Testis (tissue), 3 donors: ENCODE measurements around the gene RFXANK. TPM values are rescaled to one million over a fixed set of nuclear protein-coding genes. Genes with fewer than 3 reads are reported as not detected.

ENCODE experiments used
- DNase-seq: peaks from one replicate; pipeline ENCODE4 v3.0.0-alpha.2; 2019
- H3K27ac ChIP-seq, 2 donors: fragments of 200-600 bp; sonication (generic); one replicate each; pipeline ENCODE4 v1.5.1; 2019
- H3K27me3 ChIP-seq: fragments of 200-600 bp; sonication (generic); one replicate; pipeline ENCODE4 v1.5.1; 2019
- H3K36me3 ChIP-seq: fragments of 200-600 bp; sonication (generic); one replicate; pipeline ENCODE4 v1.5.1; 2017; ENCODE audit warnings: low read depth; ENCODE audit errors: missing control alignments
- H3K4me1 ChIP-seq: fragments of 200-600 bp; sonication (generic); one replicate; pipeline ENCODE4 v1.5.1; 2019
- H3K4me3 ChIP-seq, 2 donors: fragments of 200-600 bp; sonication (generic); one replicate each; pipeline ENCODE4 v1.5.1; 2017 to 2019
- H3K9me3 ChIP-seq: fragments of 200-600 bp; sonication (generic); one replicate; pipeline ENCODE4 v1.5.1; 2017
- CTCF ChIP-seq, 3 experiments: fragments of 450-650 bp in 2 of 3; fragments of 200-600 bp in 1 of 3; sonication (generic) in 1 of 3; IDR thresholded peaks; one replicate each; pipeline ENCODE4 v1.5.1; 2016 to 2019; ENCODE audit warnings: antibody characterized with exemption in 3 of 3, mild to moderate bottlenecking in 2 of 3, moderate library complexity in 1 of 3
- POLR2A ChIP-seq: fragments of 450-650 bp; IDR thresholded peaks from one replicate; pipeline ENCODE4 v1.6.1; 2017; ENCODE audit warnings: antibody characterized with exemption, mild to moderate bottlenecking, moderate library complexity
- WGBS, 2 donors: methylation state at CpG; one replicate each; pipeline ENCODE4 v1.1.5; 2018; 5-methylcytosine and 5-hydroxymethylcytosine counted together
- intact Hi-C: fragments of 100-400 bp; cut with DNase I; formaldehyde crosslinking; loops from one replicate; pipeline ENCODE4 v1.15.1; 2023; ENCODE audit warnings: low total_unique reads
- polyA plus RNA-seq: library from polyadenylated mRNA; stranded (reverse); fragments of 350-450 nt; fragmentation: Illumina TruSeq; extraction: RNeasy Lipid Tissue Mini Kit (QIAGEN cat#74804); gene quantifications from one replicate; pipeline ENCODE4 v1.2.3, GENCODE V29; 2014; ENCODE audit warnings: low read depth, low replicate concordance; ENCODE audit not compliant: insufficient read depth
- total RNA-seq, 2 donors: library from RNA; depleted of rRNA; stranded (reverse); fragments of >200 nt; gene quantifications; one replicate each; pipeline ENCODE4 v1.2.3, GENCODE V29; 2016

RFXANK gene
- total and polyA plus RNA-seq, 3 donors from 2014 or later = 35.1 to 40.4 (median 35.7) TPM

DNA sequence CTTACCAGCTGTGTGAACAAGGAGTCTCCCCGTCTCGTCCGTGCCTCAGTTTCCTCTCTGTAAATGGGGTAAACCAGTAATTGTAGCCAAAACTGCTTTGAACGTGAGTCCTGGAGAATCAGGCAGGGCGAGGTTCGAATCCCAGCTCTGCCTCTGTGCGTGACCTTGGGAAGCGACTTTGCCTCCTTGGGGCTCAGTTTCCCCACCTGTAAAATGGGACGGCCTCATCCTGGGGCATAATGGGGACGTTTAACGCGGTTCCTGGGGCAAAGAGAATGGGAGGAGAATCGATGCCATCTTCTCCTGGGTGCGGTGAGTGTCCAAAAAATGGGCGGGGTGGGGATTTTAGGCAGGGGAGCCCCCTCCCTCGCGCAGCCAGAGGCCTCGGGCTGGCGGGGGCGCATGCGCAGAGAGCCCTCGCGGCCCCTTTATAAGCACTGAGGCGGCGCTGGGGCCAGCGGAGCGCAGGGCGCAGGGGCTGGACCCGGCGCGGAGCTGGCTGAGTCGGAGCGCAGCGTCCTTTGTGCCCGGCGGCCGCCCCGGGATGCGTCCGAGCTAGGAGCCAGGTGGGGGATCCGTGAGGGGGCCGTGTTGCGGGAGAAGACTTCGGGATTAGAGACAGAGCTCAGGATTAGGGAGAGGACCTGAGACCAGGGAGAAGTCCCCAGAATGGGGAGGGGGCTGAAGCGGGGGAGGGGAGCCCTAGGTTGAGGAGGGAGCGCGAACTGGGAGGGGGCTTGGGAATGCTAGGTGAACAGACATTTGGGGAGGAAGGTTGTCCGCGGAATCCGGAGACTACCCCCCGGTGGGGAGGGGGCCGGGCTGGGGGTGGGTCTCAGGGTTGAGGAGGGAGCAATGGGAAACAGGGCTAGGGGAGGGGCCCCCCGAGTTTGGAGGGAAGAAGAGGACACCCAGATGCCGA, 19.7 kb downstream of the RFXANK start, which contains the start of gene NCAN:
Gene NCAN (plus strand): TSS at position 460 of the 922 bp plus-strand sequence. CDS start 4,996 bp downstream, outside the sequence.
- Histone ChIP-seq H3K9me3 (no peaks in the 10 kb centered on the region), H3K27ac (no peak within 1 kb of the TSS), H3K4me1 (no peaks in the 10 kb centered on the region), H3K27me3 (no peaks in the 10 kb centered on the region), H3K36me3 (no peaks in the 10 kb centered on the region), H3K4me3 (peak within 1 kb of the TSS; percentile 15 to 41)
- TF ChIP-seq CTCF (IDR thresholded peaks at IDR 0.05) = no peak
- no peak for TF ChIP-seq POLR2A
- WGBS, 2 donors = 1 to 6% methylated on average over 10 to 50 of the region's 54 CpGs
- DNase-seq = no peak
- intact Hi-C loops = no loop called here

GRCh38 chr19:19212916-19213315, 20.9 kb downstream of the RFXANK start:
- H3K9me3 ChIP-seq = no peaks in the 10 kb centered on the region
- no peak overlapping the region for H3K27ac ChIP-seq
- H3K36me3 ChIP-seq = no peaks in the 10 kb centered on the region
- no peaks in the 10 kb centered on the region for H3K27me3 ChIP-seq
- no peak overlapping the region for H3K4me3 ChIP-seq
- DNase-seq = no peak
- H3K4me1 ChIP-seq = no peaks in the 10 kb centered on the region
- TF ChIP-seq CTCF (IDR thresholded peaks at IDR 0.05) = no peak
- WGBS, 2 donors = 19% methylated on average over 3 to 7 of the region's 7 CpGs
- intact Hi-C loops = no loop called here

DNA sequence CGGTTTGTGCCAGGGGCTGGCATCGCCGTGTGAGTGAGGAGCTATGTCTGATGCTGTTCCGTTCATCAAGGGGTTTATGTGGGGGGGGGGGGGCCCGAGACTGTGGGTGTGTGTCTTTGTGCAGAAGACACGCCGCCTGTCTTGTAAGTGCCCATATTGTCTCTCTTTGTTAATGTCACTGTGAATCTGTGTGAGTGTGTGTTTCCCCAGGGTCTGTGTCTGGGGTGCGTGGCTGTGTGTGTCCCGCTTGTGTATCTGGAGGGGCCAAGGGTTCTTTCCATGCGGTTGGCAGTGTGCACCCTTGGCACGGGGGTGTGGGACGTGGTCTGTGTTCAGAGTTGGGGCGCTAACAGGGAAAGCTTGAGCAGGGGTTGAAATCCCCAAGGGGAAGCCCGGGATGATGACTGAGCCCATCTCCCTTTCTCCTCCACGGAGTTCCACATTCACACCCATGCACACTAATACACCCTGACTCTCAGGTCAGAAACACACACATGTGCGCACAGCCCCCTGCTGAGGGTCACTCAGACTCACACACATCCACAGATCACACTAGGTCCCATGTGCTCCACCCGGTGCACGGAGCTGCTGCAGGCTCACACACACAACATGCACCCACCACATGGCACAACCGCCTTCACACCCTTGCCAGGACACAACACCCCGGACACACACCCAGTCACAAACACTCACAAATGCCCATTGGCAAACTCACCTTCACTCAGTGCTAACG, 21.5 kb downstream of the RFXANK start:
- no peaks in the 10 kb centered on the region for H3K27me3 ChIP-seq
- no peak overlapping the region for H3K27ac ChIP-seq
- intact Hi-C loops = no loop called here
- no peak overlapping the region for H3K4me3 ChIP-seq
- H3K9me3 ChIP-seq = no peaks in the 10 kb centered on the region
- H3K4me1 ChIP-seq = no peaks in the 10 kb centered on the region
- no peak for TF ChIP-seq CTCF (IDR thresholded peaks at IDR 0.05)
- TF ChIP-seq POLR2A = no peak
- DNase-seq = no peak
- 53 to 59% methylated on average over 9 to 21 of the region's 21 CpGs for WGBS, 2 donors
- H3K36me3 ChIP-seq = no peaks in the 10 kb centered on the region

GRCh38 chr19:19214159-19214490, 22.1 kb downstream of the RFXANK start:
- H3K9me3 ChIP-seq = no peaks in the 10 kb centered on the region
- 7 to 26% methylated on average over 5 of the region's 5 CpGs for WGBS, 2 donors
- TF ChIP-seq CTCF (IDR thresholded peaks at IDR 0.05) (no peak), POLR2A (no peak)
- no peaks in the 10 kb centered on the region for H3K4me1 ChIP-seq
- no peak overlapping the region for H3K4me3 ChIP-seq
- no peaks in the 10 kb centered on the region for H3K36me3 ChIP-seq
- no peak for DNase-seq
- intact Hi-C loops = no loop called here
- H3K27ac ChIP-seq = no peak overlapping the region
- no peaks in the 10 kb centered on the region for H3K27me3 ChIP-seq
